ENCODE data around the gene TMEM221. TPM values are rescaled to one million over a fixed set of nuclear protein-coding genes. Genes with fewer than 3 reads are reported as not detected.
A peak's percentile ranks its signal among the peaks of the same experiment; 100 is the strongest.

TMEM221 gene
- total and polyA plus RNA-seq, 9 of the 15 experiments (the other 6 are each of a cell fraction or from before 2014, with no cell fraction given) = 0.06 to 0.35 TPM; not detected in 7

GRCh38 chr19:17424743-17425365, 23.6 kb downstream of the TMEM221 start (continued):
- TF ChIP-seq ZHX1 (conservative IDR thresholded peaks at IDR 0.05; ENCODE audit: low read length) (no peak), MCM3 (IDR thresholded peaks at IDR 0.05) (no peak), RBM15 (IDR thresholded peaks at IDR 0.05; ENCODE audit: insufficient read depth, low read length) (no peak), HNRNPH1 (optimal IDR thresholded peaks at IDR 0.05; ENCODE audit: low read depth, low read length) (no peak), HIVEP1 (CRISPR knock-in tag; IDR thresholded peaks at IDR 0.05) (no peak), STAT5B (CRISPR knock-in tag; IDR thresholded peaks at IDR 0.05) (no peak), SMAD4 (CRISPR knock-in tag; conservative IDR thresholded peaks at IDR 0.05) (0 out of 2 replicates have a peak, but pooled peaks have one; percentile 14), PTBP1 (IDR thresholded peaks at IDR 0.05; ENCODE audit: low read depth, low read length) (no peak), SIN3B (IDR thresholded peaks at IDR 0.05; ENCODE audit: low read depth) (no peak)

All from K562 (cell line).